HUES48 (cell line): ENCODE measurements around the gene STX3.
"Not testable (repeated sequence)": the region's sequence is repeated elsewhere in the genome, so short reads cannot be mapped to it uniquely, and the experiment has no call there.

ENCODE experiments used
- H3K27ac ChIP-seq: one replicate; pipeline ENCODE4 v1.7.0; 2013; ENCODE audit warnings: low read depth, low read length, inconsistent platforms
- H3K27me3 ChIP-seq: 2 replicates; pipeline ENCODE4 v1.6.1; 2013; ENCODE audit warnings: mild to moderate bottlenecking, low read length; ENCODE audit not compliant: control insufficient read depth, insufficient read depth
- H3K36me3 ChIP-seq: 2 replicates; pipeline ENCODE4 v1.6.1; 2013; ENCODE audit warnings: low read length; ENCODE audit not compliant: control insufficient read depth, insufficient read depth
- H3K4me1 ChIP-seq: 2 replicates; pipeline ENCODE4 v1.6.1; 2013; ENCODE audit warnings: mild to moderate bottlenecking, low read length; ENCODE audit not compliant: control insufficient read depth, insufficient read depth
- H3K4me3 ChIP-seq: 2 replicates; pipeline ENCODE4 v1.5.1; 2013; ENCODE audit warnings: mild to moderate bottlenecking, low read depth, low read length
- H3K9ac ChIP-seq: 2 replicates; pipeline ENCODE4 v1.6.1; 2013; ENCODE audit warnings: mild to moderate bottlenecking, low read depth, low read length, moderate library complexity
- H3K9me3 ChIP-seq: 2 replicates; pipeline ENCODE4 v1.6.1; 2013; ENCODE audit warnings: low read length; ENCODE audit not compliant: control insufficient read depth, insufficient read depth

Gene STX3

DNA sequence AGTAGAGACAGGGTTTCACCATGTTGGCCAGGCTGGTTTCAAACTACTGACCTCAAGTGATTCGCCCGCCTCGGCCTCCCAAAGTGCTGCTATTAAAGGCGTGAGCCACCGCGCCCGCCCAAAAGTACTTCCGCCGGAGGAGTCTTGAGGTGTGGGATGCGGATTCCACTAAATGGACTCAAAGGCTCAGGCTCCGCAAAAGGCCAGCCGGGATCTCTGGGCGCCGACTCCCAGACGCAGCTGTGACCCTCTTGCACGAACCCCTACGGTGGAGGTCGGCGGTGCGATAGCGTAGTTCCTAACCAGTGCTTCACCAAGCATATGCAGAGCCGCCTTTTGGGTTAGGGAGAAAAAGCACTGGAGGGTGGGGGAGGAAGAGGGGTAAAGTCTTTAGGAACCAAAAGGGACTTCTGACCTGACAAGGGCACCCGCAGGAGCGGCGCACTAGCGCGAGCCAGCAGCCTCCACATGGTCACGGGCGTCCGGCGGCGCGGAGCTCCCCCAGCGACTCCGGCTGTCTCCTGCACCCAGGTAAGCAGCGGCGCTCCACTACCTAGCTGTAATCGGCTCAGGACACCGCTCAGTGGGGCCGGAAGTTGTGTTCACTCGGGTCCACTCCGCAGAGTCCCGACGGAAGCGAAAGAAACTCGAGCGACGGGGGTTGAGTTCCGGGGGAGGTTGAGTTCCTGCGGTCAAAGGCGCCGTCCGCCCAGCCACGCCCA lies 55.2 kb downstream of the STX3 start, which contains the start of gene MRPL16:
TSS of gene MRPL16 (minus strand) at position 590 of the 722 bp plus-strand sequence. CDS start at position 470, 120 bp downstream.
- peaks cover 25% of the 10 kb centered on the region for H3K4me1 ChIP-seq

DNA sequence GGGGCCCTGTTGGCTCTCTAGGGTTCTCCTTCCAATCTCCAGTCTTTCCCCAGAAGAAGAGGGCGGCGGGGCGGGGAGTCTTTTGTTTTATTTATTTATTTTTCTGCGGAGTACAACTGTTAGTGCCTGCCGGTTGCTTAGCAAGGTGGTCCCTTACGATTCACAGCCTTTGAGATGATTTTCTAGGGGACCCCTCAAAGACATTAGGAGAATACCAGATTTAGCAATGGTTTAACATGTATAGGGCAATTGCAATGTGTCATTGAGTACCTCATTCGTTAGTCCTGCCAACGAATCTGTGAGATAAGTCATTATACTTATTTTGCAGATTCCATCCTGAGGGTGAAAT lies 55.7 kb downstream of the STX3 start:
- peaks cover 25% of the 10 kb centered on the region for H3K4me1 ChIP-seq
- no peaks in the 10 kb centered on the region for H3K9me3 ChIP-seq
- peak overlapping the region; percentile 97 for H3K9ac ChIP-seq
- no peaks in the 10 kb centered on the region for H3K27me3 ChIP-seq
- H3K4me3 ChIP-seq = peak overlapping the region; percentile 94
- peaks cover 35% of the 10 kb centered on the region for H3K36me3 ChIP-seq
- peak overlapping the region; percentile 86 for H3K27ac ChIP-seq

More for the DNA sequence above, 55.2 kb downstream of the STX3 start, which contains the start of gene MRPL16:
- Histone ChIP-seq H3K9ac (peak within 1 kb of the TSS; percentile 97), H3K4me3 (peak within 1 kb of the TSS; percentile 94), H3K36me3 (peaks cover 40% of the 10 kb centered on the region), H3K27me3 (no peaks in the 10 kb centered on the region), H3K27ac (peak within 1 kb of the TSS; percentile 86), H3K9me3 (no peaks in the 10 kb centered on the region)

DNA sequence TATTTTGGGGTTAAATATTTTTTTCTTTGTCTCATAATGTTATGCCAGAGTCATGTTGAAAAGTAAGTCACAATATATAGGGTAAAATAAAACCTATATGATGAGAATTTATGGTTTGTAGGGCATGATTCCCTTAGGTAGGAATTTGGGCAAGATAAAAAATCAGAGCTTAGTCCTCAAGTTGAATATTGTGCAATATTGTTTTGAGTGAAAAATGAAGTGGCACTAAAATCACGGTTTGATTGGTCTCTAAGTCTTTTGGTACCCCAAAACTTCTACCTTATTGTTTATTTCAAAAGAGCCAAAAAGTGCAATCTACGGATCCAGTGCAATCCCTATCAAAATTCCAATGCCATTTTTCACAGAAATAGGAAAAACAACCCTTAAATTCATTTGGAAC lies 57.0 kb downstream of the STX3 start:
- peaks cover 38% of the 10 kb centered on the region for H3K4me1 ChIP-seq
- peaks cover 22% of the 10 kb centered on the region for H3K36me3 ChIP-seq
- no peak overlapping the region for H3K4me3 ChIP-seq
- no peak overlapping the region for H3K9ac ChIP-seq
- H3K27ac ChIP-seq = no peak overlapping the region
- no peaks in the 10 kb centered on the region for H3K27me3 ChIP-seq
- no peaks in the 10 kb centered on the region for H3K9me3 ChIP-seq

DNA sequence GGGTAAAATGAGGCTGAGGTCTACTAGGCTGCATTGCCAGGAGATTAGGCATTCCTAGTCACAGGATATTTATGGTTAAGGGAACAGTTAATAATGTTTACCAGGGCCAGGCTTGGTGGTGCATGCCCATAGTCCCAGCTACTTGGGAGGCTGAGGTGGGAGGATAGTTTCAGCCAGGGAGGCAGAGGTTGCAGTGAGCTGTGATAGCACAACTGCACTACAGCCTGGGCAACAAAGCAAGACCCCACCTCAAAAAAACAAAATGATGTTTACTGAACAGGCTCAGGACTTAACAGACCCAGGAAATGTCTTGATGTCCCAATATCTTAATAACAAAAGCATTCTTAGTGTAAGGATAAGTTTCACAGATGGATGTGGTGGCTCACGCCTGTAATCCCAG lies 58.2 kb downstream of the STX3 start:
- H3K4me1 ChIP-seq = peaks cover 47% of the 10 kb centered on the region
- no peaks in the 10 kb centered on the region for H3K9me3 ChIP-seq
- no peak overlapping the region for H3K27ac ChIP-seq
- H3K9ac ChIP-seq = no peak overlapping the region
- H3K36me3 ChIP-seq = peaks cover 10% of the 10 kb centered on the region
- no peaks in the 10 kb centered on the region for H3K27me3 ChIP-seq
- H3K4me3 ChIP-seq = no peak overlapping the region

DNA sequence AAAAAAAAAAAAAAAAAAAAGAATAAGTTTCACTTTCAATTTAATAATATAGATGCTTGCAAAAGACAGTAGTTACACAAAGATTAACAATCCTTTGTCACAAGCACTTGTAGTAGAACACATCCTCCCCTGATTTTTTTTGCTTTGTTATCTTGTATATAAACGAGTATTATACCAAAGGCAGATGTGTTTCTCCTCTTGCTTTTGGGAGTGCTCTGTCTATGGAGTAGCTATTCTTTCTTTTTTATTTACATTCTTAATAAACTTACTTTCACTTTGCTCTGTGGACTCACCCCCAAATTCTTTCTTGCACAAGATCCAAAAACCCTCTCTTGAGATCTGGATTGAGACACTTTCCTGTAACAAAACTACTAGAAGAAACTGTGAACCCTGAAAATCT lies 58.8 kb downstream of the STX3 start:
- H3K4me1 ChIP-seq = peaks cover 51% of the 10 kb centered on the region
- H3K4me3 ChIP-seq = peak overlapping the region; percentile 59; the same call in 1 of the 2 replicates
- no peaks in the 10 kb centered on the region for H3K9me3 ChIP-seq
- no peak overlapping the region for H3K9ac ChIP-seq
- peak overlapping the region; percentile 86 for H3K27ac ChIP-seq
- H3K36me3 ChIP-seq = peaks cover 4% of the 10 kb centered on the region; the same call in 1 of the 2 replicates
- no peaks in the 10 kb centered on the region for H3K27me3 ChIP-seq

DNA sequence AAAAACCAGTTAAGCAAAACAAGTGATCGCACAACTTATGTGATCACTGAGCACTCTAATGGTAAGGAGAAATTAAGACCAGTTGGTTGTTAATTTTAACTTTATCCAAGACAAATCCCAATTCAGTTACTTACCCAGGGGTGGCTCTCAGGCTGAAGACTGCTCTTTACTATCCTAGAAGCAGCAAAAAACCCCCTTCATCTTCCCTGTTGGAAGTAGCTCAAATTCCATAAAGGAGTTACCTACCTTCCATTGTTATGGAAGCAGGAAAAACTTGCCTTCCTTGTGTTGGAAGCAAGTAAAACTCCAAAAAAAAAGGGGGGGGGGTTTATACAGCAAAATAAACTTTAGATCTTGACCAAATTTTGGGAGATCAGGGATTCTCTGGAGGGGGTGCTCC lies 60.6 kb downstream of the STX3 start:
- no peaks in the 10 kb centered on the region for H3K36me3 ChIP-seq
- no peaks in the 10 kb centered on the region for H3K9me3 ChIP-seq
- H3K4me1 ChIP-seq = peaks cover 55% of the 10 kb centered on the region
- H3K27ac ChIP-seq = peak overlapping the region; percentile 86
- H3K9ac ChIP-seq = peak overlapping the region; percentile 50
- H3K27me3 ChIP-seq = no peaks in the 10 kb centered on the region
- peak overlapping the region; percentile 59 for H3K4me3 ChIP-seq

DNA sequence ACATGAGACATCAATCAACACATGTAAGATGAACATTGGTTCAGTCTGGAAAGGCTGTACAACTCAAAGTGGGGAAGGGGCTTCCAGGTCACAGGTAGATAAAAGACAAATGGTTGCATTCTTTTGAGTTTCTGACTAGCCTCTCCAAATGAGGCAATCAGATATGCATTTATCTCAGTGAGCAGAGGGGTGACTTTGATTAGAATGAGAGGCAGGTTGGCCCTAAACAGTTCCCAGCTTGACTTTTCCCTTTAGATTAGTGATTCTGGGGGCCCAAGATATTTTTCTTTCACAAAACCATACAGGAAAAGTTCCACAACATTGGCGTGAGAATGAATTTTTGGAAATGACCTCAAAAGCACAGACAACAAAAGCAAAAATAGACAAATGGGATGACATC lies 61.3 kb downstream of the STX3 start:
- not testable (repeated sequence) for H3K36me3 ChIP-seq, H3K9me3 ChIP-seq, H3K27me3 ChIP-seq
- Histone ChIP-seq H3K27ac (peak overlapping the region; percentile 86), H3K4me3 (peak overlapping the region; percentile 59; the same call in 1 of the 2 replicates), H3K4me1 (peaks cover 48% of the 10 kb centered on the region), H3K9ac (peak overlapping the region; percentile 50; the same call in 1 of the 2 replicates)

DNA sequence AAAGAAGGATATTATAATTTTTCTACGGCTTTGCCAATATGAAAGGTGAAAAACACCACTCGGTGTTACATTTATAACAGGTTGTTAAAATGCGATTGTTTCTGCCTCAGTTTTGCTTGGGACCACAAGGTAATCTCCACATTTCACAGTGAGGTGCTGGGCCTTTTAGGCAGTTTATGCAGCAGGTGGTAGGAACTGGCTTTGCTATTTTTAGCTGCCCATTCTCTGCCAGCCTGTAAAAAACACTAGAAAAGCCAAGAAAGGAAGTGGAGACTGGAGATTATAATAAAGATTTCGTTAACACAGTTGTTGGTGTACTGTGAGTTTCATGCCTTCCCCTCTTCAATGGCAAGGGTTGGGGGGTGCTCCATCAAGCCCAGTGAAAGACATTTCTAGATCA lies 63.4 kb downstream of the STX3 start:
- peaks cover 48% of the 10 kb centered on the region for H3K4me1 ChIP-seq
- H3K9me3 ChIP-seq = no peaks in the 10 kb centered on the region
- no peak overlapping the region for H3K4me3 ChIP-seq
- H3K9ac ChIP-seq = no peak overlapping the region
- H3K36me3 ChIP-seq = no peaks in the 10 kb centered on the region
- H3K27ac ChIP-seq = no peak overlapping the region
- H3K27me3 ChIP-seq = no peaks in the 10 kb centered on the region

DNA sequence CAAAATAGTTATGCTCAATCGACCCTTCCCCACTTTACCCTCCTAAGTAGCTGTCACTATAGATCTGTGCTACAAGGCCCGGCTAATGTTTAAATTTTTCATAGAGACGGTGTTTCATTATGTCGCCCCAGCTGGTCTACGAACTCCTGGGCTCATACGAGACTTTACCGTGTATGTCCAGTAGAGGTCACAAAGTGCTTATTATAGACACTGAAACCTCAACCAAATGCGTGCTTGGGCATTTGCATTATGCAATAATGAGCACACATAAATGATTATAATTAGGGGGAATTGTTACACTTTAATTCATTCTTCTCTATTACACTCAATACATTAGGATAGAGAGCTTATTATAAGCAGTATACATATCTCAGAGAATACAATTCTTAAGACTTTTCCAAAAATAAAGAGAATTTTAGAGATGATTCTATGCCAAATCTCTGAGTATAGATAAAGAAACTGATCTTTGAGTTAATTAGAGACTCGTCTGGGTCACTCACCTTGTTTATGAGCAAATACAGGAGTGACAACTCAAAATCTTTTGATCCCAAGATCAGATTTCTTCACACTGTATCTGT lies 67.9 kb downstream of the STX3 start:
- Histone ChIP-seq H3K27me3 (no peaks in the 10 kb centered on the region), H3K9ac (no peak overlapping the region), H3K36me3 (no peaks in the 10 kb centered on the region), H3K9me3 (no peaks in the 10 kb centered on the region), H3K27ac (no peak overlapping the region), H3K4me3 (no peak overlapping the region), H3K4me1 (peaks cover 14% of the 10 kb centered on the region)

DNA sequence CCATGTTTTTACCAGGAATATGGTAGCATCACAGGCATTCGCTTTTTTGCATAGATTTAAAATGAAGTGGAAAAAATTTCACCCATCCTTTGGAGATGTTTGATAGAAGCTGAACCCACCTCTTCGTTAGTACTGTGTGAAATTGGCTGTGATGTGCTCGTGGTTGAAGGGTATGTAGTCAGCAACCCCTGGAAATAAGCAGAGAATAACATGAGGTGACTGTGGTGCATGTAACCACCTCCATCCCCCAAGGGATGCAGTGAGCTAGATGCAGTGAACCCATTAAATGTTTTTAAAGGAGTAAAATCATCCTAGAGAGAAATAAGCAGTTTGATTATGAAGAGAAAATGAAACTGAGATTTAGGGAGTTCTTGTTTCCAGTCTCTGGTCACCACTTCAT lies 74.2 kb downstream of the STX3 start:
- H3K9me3 ChIP-seq = no peaks in the 10 kb centered on the region
- no peak overlapping the region for H3K4me3 ChIP-seq
- H3K27me3 ChIP-seq = no peaks in the 10 kb centered on the region
- no peaks in the 10 kb centered on the region for H3K36me3 ChIP-seq
- no peaks in the 10 kb centered on the region for H3K4me1 ChIP-seq
- H3K27ac ChIP-seq = no peak overlapping the region
- no peak overlapping the region for H3K9ac ChIP-seq

DNA sequence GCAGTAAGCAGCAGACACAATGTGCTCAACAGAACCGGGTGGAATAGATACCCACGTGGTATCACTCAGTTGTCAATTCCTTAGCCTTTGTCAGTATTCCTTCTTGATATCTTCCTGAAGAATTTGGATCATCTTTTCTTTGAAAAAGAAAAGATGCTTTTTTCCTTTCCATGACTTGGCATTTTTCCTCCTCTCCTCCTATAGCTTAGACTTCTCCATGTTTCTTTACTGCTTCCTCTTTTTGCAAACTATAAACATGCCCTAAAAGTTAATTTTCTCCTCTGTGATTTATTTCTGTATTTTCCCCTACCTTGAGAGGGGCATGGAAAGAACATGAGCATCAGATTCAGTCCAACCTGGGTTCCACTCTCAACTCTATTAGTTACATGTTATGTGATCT lies 78.4 kb downstream of the STX3 start:
- Histone ChIP-seq H3K27ac (no peak overlapping the region), H3K9me3 (no peaks in the 10 kb centered on the region), H3K36me3 (no peaks in the 10 kb centered on the region), H3K4me3 (no peak overlapping the region), H3K4me1 (no peaks in the 10 kb centered on the region), H3K9ac (no peak overlapping the region), H3K27me3 (no peaks in the 10 kb centered on the region)
